ENCODE data around the gene NUDCD3.

DNA sequence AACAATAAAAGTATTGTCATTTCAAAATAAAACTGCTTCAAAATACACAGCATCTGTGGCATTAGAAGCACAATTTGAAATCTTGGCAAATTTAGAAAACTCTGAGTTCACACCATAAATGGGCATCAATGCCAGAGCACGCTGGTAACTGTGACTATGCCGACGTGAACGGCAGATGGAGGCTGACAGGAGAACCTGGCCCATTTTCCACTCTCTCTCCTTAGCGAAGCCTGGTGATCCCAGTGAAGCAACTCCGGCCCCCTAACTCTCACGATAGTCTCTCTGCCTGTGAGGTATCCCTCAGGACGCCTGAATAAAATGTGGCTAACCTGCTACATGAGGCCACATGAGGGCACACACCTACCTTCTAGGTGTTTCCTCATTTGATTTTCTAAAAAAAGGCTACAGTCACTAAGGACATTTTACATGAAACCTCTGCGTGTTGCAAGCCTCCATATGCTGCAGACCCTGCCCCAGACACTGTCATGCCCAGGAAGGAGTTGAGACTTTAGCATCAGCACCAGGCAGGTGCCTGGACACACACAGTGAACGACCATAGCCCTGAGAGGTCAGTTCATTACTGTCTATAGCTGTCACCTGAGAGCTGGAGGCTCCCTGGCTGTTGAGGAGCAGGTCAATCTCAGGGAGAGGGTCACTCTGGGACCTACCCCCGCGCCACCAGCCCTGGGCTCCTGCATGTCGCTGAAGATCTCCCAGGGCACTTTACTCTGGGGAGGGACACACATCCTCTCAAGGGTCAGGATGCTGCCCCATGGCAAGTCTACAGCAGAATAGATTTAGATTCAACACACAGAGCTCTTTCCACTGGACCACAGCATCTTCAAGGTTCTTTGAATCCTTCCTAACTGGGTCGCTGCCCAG, 102.1 kb downstream of the NUDCD3 start:
- TF ChIP-seq POLR2AphosphoS5 (IDR thresholded peaks at IDR 0.05) (no peak), POLR2A (IDR thresholded peaks at IDR 0.05) (no peak), EP300 (IDR thresholded peaks at IDR 0.05) (no peak)
- TF ChIP-seq, protein P1, sequence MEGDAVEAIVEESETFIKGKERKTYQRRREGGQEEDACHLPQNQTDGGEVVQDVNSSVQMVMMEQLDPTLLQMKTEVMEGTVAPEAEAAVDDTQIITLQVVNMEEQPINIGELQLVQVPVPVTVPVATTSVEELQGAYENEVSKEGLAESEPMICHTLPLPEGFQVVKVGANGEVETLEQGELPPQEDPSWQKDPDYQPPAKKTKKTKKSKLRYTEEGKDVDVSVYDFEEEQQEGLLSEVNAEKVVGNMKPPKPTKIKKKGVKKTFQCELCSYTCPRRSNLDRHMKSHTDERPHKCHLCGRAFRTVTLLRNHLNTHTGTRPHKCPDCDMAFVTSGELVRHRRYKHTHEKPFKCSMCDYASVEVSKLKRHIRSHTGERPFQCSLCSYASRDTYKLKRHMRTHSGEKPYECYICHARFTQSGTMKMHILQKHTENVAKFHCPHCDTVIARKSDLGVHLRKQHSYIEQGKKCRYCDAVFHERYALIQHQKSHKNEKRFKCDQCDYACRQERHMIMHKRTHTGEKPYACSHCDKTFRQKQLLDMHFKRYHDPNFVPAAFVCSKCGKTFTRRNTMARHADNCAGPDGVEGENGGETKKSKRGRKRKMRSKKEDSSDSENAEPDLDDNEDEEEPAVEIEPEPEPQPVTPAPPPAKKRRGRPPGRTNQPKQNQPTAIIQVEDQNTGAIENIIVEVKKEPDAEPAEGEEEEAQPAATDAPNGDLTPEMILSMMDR (IDR thresholded peaks at IDR 0.05) = no peak

Data from gastroesophageal sphincter (tissue), 3 donors.